Activated CD4-positive, alpha-beta T cell treated with anti-CD3 and anti-CD28 coated beads, Interleukin-2, amount 10 ng/mL, durations not matched to agents 24 days and 14 days (primary cell): ENCODE results near the gene ZFHX2. TPM values are rescaled to one million over a fixed set of nuclear protein-coding genes. Genes with fewer than 3 reads are reported as not detected.

ENCODE experiments used
- DNase-seq: peaks from one replicate; pipeline ENCODE4 v3.0.0; 2022
- H3K27ac Mint-ChIP-seq: one replicate; pipeline ENCODE4 v1.8.0; 2022; ENCODE audit warnings: mild to moderate bottlenecking, mixed read lengths
- H3K27me3 Mint-ChIP-seq: one replicate; pipeline ENCODE4 v1.8.0; 2022; ENCODE audit warnings: mixed read lengths
- H3K36me3 Mint-ChIP-seq: one replicate; pipeline ENCODE4 v1.8.0; 2022; ENCODE audit warnings: low read depth, mild to moderate bottlenecking, mixed read lengths
- H3K4me1 Mint-ChIP-seq: one replicate; pipeline ENCODE4 v1.8.0; 2021; ENCODE audit warnings: mixed read lengths
- H3K4me3 Mint-ChIP-seq: one replicate; pipeline ENCODE4 v1.8.0; 2022; ENCODE audit warnings: mild to moderate bottlenecking, moderate library complexity, mixed read lengths
- H3K9me3 Mint-ChIP-seq: one replicate; pipeline ENCODE4 v1.8.0; 2021; ENCODE audit warnings: mixed read lengths
- intact Hi-C: fragments of 100-400 bp; cut with micrococcal nuclease; formaldehyde crosslinking; loops from one replicate; pipeline ENCODE4 v1.15.1; 2023
- total RNA-seq: library from RNA; stranded (reverse); gene quantifications from 2 replicates; pipeline ENCODE4 v1.2.3, GENCODE V29; 2022

ZFHX2 gene
- total RNA-seq, 1 donor from 2014 or later: 2.8 TPM

- peaks cover 7% of the 10 kb centered on the region for H3K36me3 Mint-ChIP-seq
- no peak overlapping the region for H3K27ac Mint-ChIP-seq
- DNase-seq: no peak
- peaks cover 1% of the 10 kb centered on the region for H3K4me1 Mint-ChIP-seq
- intact Hi-C loops: no loop called here
- no peak overlapping the region for H3K4me3 Mint-ChIP-seq
- no peaks in the 10 kb centered on the region for H3K27me3 Mint-ChIP-seq
- H3K9me3 Mint-ChIP-seq: no peaks in the 10 kb centered on the region
Measured at GRCh38 chr14:23483236-23483854, 68.2 kb downstream of the ZFHX2 start.

GRCh38 chr14:23482823-23483148 is 68.8 kb downstream of the ZFHX2 start:
- Mint-ChIP-seq H3K36me3 (peaks cover 10% of the 10 kb centered on the region), H3K27me3 (no peaks in the 10 kb centered on the region), H3K27ac (no peak overlapping the region), H3K4me3 (no peak overlapping the region), H3K9me3 (no peaks in the 10 kb centered on the region), H3K4me1 (peaks cover 2% of the 10 kb centered on the region)
- intact Hi-C loops: no loop called here
- no peak for DNase-seq

GRCh38 chr14:23481979-23482822 is 69.4 kb downstream of the ZFHX2 start:
- no peaks in the 10 kb centered on the region for H3K27me3 Mint-ChIP-seq
- H3K9me3 Mint-ChIP-seq: no peaks in the 10 kb centered on the region
- peaks cover 2% of the 10 kb centered on the region for H3K4me1 Mint-ChIP-seq
- no peak overlapping the region for H3K27ac Mint-ChIP-seq
- intact Hi-C loops: no loop called here
- DNase-seq: no peak
- H3K4me3 Mint-ChIP-seq: no peak overlapping the region
- H3K36me3 Mint-ChIP-seq: peaks cover 15% of the 10 kb centered on the region

- intact Hi-C loops: no loop called here
- Mint-ChIP-seq H3K27me3 (no peaks in the 10 kb centered on the region), H3K36me3 (peaks cover 21% of the 10 kb centered on the region), H3K4me1 (peaks cover 2% of the 10 kb centered on the region), H3K4me3 (no peak overlapping the region), H3K9me3 (no peaks in the 10 kb centered on the region), H3K27ac (no peak overlapping the region)
- no peak for DNase-seq
Measured at GRCh38 chr14:23481362-23481970, 70.1 kb downstream of the ZFHX2 start.

GRCh38 chr14:23478109-23478759 is 73.3 kb downstream of the ZFHX2 start:
- Mint-ChIP-seq H3K36me3 (peaks cover 44% of the 10 kb centered on the region), H3K4me3 (no peak overlapping the region), H3K4me1 (peaks cover 2% of the 10 kb centered on the region), H3K27me3 (no peaks in the 10 kb centered on the region), H3K9me3 (no peaks in the 10 kb centered on the region), H3K27ac (no peak overlapping the region)
- DNase-seq: peak; percentile 89
- intact Hi-C loops: loop anchor here (1.0 kb wide), 2 partner anchors 61 to 84 kb away; no protein-coding TSS in a partner anchor

- Mint-ChIP-seq H3K27ac (no peak overlapping the region), H3K4me3 (no peak overlapping the region), H3K36me3 (peaks cover 34% of the 10 kb centered on the region), H3K4me1 (peaks cover 9% of the 10 kb centered on the region), H3K9me3 (no peaks in the 10 kb centered on the region), H3K27me3 (no peaks in the 10 kb centered on the region)
- intact Hi-C loops: no loop called here
- no peak for DNase-seq
Measured at GRCh38 chr14:23470947-23471346, 80.6 kb downstream of the ZFHX2 start.

Other genes with a start within 250 kb of the ZFHX2 start
- gene PPP1R3E, start 248.9 kb downstream of the ZFHX2 start, total RNA-seq: 21.3 and 23.3 TPM in 2 replicates
- gene BCL2L2, start 244.9 kb downstream of the ZFHX2 start, total RNA-seq: 5.6 and 5.7 TPM in 2 replicates
- 277 and 278 TPM in 2 replicates for gene PABPN1, start 230.3 kb downstream of the ZFHX2 start, total RNA-seq
- gene SLC22A17, start 198.9 kb downstream of the ZFHX2 start, total RNA-seq: 2.0 and 2.3 TPM in 2 replicates
- not detected in 2 replicates for gene EFS, start 186.6 kb downstream of the ZFHX2 start, total RNA-seq
- gene IL25, start 179.0 kb downstream of the ZFHX2 start, total RNA-seq: not detected in 2 replicates
- not detected in 2 replicates for gene CMTM5, start 174.7 kb downstream of the ZFHX2 start, total RNA-seq
- gene MYH6, start 143.5 kb downstream of the ZFHX2 start, total RNA-seq: 0.17 and 0.23 TPM in 2 replicates
- not detected in 2 replicates for gene MYH7, start 116.1 kb downstream of the ZFHX2 start, total RNA-seq
- gene NGDN, start 82.1 kb downstream of the ZFHX2 start, total RNA-seq: 78.6 and 79.2 TPM in 2 replicates
- gene THTPA, start 4.5 kb upstream of the ZFHX2 start, total RNA-seq: 14.5 and 16.7 TPM in 2 replicates
- 135 and 142 TPM in 2 replicates for gene AP1G2, start 16.0 kb upstream of the ZFHX2 start, total RNA-seq
- gene JPH4, start 27.0 kb upstream of the ZFHX2 start, total RNA-seq: not detected in 2 replicates
- 2.4 and 3.1 TPM in 2 replicates for gene DHRS2, start 84.6 kb upstream of the ZFHX2 start, total RNA-seq